HUES6 (cell line): ENCODE results near the gene TRIP13.
"Not testable (repeated sequence)": the region's sequence is repeated elsewhere in the genome, so short reads cannot be mapped to it uniquely, and the experiment has no call there.

Experiments used
- H3K27ac ChIP-seq: 2 replicates; pipeline ENCODE4 v1.7.0; 2013; ENCODE audit warnings: low read depth, mild to moderate bottlenecking, low read length, inconsistent platforms
- H3K27me3 ChIP-seq: 2 replicates; pipeline ENCODE4 v1.6.1; 2013; ENCODE audit warnings: low read length; ENCODE audit not compliant: control insufficient read depth, insufficient read depth
- H3K36me3 ChIP-seq: 2 replicates; pipeline ENCODE4 v1.6.1; 2013; ENCODE audit warnings: low read length; ENCODE audit not compliant: control insufficient read depth, insufficient read depth
- H3K4me1 ChIP-seq: 2 replicates; pipeline ENCODE4 v1.6.1; 2013; ENCODE audit warnings: low read length; ENCODE audit not compliant: control insufficient read depth, insufficient read depth
- H3K4me3 ChIP-seq: 2 replicates; pipeline ENCODE4 v1.5.1; 2013; ENCODE audit warnings: low read depth, low read length
- H3K9ac ChIP-seq: one replicate; pipeline ENCODE4 v1.6.1; 2013; ENCODE audit warnings: mild to moderate bottlenecking, low read length
- H3K9me3 ChIP-seq: 2 replicates; pipeline ENCODE4 v1.6.1; 2013; ENCODE audit warnings: low read depth, low read length; ENCODE audit not compliant: control insufficient read depth, insufficient read depth

The TRIP13 gene

DNA sequence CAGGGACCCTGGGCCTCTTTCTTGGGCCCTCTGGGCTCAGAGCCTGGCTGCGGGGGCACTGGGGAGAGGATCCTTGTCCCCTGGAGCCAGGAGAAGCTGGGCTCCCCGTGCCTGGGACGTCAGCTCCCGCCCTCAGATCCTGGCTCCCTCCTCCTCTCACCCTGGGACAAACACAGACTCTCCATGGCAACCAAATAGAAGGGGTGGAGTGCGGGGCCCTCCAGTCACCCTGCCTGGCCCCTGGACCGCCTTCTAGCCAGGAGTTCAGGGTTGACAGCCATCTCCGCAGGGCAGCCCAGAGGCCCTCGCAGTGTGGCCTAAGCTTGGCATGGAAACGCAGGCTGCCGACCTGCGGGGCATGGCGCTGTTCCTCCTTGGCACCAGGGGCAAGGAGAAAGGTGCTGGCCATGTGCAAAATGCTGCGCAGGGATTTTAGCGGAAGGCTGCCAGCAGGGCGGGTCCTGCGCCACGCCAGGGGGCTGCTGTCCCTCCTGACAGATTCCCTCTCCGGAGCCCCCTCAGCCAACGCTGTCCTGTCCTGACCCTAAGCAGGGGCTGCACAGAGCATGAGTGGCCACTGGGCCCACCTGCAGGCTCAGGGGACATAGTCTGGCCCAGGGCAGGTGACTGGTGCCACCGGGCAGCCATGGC is 42.9 kb upstream of the TRIP13 start:
- H3K27ac ChIP-seq, result no peak overlapping the region
- no peaks in the 10 kb centered on the region; the same call in 1 of the 2 replicates for H3K27me3 ChIP-seq
- no peak overlapping the region for H3K4me3 ChIP-seq
- peak overlapping the region; percentile 39 for H3K9ac ChIP-seq
- H3K9me3 ChIP-seq, result no peaks in the 10 kb centered on the region
- H3K36me3 ChIP-seq, result peaks cover 9% of the 10 kb centered on the region
- H3K4me1 ChIP-seq, result peaks cover 6% of the 10 kb centered on the region; the same call in 1 of the 2 replicates

DNA sequence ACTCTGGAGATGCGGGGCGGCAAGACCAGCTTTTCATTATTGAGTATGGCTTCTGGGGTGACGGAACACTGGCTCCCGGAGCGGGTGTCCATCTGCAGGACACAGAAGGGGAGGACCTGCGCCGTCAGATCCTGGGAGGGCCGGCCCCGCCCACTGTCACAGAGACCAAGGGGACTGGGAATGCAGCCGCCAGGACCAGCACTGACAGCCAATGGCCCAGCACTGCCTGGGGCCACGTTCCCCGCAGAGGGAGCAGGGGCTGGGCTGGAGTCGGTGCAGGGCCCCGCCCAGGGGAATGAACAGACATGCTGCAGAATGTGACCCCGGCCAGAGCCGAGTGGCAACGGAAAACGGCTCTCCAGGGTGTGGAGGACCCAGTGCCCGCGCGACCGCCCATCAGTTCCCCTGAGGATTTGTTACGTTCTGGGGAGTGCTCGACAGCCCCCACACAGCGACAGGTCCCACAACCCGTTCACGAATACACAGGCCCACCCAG is 42.1 kb upstream of the TRIP13 start, which contains the start of gene ZDHHC11:
TSS of gene ZDHHC11 (minus strand) at position 476 of the 496 bp plus-strand sequence. CDS start at position 92, 384 bp downstream.
- Histone ChIP-seq H3K4me3 (peak within 1 kb of the TSS; percentile 40; the same call in 1 of the 2 replicates), H3K27ac (no peak within 1 kb of the TSS), H3K27me3 (no peaks in the 10 kb centered on the region; the same call in 1 of the 2 replicates), H3K4me1 (peaks cover 6% of the 10 kb centered on the region; the same call in 1 of the 2 replicates), H3K9me3 (no peaks in the 10 kb centered on the region), H3K36me3 (peaks cover 9% of the 10 kb centered on the region), H3K9ac (peak within 1 kb of the TSS; percentile 39)

DNA sequence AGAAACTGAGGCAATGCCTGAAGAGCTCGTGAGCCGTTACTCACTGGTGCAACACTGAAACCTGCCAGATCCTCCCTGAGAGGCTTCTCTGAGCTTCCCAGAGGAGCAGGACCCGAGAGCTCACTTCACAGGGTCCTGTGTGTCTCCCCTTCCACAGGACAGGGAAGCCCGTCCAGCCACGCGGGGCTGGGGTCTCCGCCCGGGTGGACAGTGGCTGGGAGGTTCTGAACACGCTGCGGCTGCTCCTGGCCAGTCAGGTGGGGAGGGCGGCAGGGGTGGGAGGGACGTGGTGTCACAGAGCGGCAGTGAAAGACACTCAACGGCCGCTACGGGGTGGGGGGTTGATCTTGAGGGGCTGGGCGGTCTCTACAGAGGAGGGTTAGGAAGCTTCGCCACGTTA is 41.6 kb upstream of the TRIP13 start:
- no peak overlapping the region for H3K9ac ChIP-seq
- H3K4me3 ChIP-seq, result peak overlapping the region; percentile 40; the same call in 1 of the 2 replicates
- no peaks in the 10 kb centered on the region; the same call in 1 of the 2 replicates for H3K27me3 ChIP-seq
- peaks cover 6% of the 10 kb centered on the region; the same call in 1 of the 2 replicates for H3K4me1 ChIP-seq
- no peaks in the 10 kb centered on the region for H3K9me3 ChIP-seq
- H3K27ac ChIP-seq, result no peak overlapping the region
- peaks cover 9% of the 10 kb centered on the region for H3K36me3 ChIP-seq

DNA sequence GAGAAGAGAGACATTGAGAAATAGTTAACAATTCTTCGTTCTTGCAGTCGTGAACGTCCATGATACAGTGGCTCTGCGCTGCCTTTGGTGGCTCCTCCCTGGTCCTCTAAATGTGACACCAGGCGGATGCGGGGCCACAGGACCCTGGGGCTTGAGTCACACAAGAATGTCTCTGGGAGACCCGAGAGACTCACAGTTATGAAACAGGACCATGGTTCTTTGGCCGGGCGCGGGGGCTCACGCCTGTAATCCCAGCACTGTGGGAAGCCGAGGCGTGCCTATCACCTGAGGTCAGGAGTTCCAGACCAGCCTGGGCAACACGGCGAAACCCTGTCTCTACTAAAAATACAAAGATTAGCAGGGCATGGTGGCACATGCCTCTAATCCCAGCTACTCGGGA is 41.1 kb upstream of the TRIP13 start:
- Histone ChIP-seq H3K9ac (no peak overlapping the region), H3K9me3 (no peaks in the 10 kb centered on the region), H3K36me3 (peaks cover 7% of the 10 kb centered on the region), H3K4me3 (no peak overlapping the region), H3K27ac (no peak overlapping the region), H3K27me3 (no peaks in the 10 kb centered on the region; the same call in 1 of the 2 replicates), H3K4me1 (peaks cover 6% of the 10 kb centered on the region; the same call in 1 of the 2 replicates)

DNA sequence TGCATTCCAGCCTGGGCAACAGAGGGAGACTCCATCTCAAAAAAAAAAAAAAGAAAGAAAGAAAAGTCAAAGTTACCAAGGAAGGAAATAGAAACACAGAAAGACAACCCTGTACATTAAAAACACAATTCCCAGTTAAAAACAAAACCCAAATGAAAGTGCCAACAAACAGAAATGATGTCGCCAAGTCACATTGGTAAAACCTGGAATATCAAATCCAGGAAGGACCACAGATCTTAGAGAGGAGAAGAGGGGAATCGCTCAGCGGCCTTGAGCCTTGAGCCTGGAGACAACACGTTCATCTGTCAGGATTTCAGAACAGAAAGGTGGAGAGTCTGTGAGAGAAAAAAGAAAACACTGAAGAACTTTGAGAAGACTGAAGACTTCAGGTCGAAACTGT is 40.7 kb upstream of the TRIP13 start:
- Histone ChIP-seq H3K4me3 (no peak overlapping the region), H3K9ac (no peak overlapping the region), H3K4me1 (peaks cover 6% of the 10 kb centered on the region; the same call in 1 of the 2 replicates), H3K36me3 (peaks cover 3% of the 10 kb centered on the region; the same call in 1 of the 2 replicates), H3K27me3 (no peaks in the 10 kb centered on the region; the same call in 1 of the 2 replicates), H3K9me3 (no peaks in the 10 kb centered on the region), H3K27ac (no peak overlapping the region)

DNA sequence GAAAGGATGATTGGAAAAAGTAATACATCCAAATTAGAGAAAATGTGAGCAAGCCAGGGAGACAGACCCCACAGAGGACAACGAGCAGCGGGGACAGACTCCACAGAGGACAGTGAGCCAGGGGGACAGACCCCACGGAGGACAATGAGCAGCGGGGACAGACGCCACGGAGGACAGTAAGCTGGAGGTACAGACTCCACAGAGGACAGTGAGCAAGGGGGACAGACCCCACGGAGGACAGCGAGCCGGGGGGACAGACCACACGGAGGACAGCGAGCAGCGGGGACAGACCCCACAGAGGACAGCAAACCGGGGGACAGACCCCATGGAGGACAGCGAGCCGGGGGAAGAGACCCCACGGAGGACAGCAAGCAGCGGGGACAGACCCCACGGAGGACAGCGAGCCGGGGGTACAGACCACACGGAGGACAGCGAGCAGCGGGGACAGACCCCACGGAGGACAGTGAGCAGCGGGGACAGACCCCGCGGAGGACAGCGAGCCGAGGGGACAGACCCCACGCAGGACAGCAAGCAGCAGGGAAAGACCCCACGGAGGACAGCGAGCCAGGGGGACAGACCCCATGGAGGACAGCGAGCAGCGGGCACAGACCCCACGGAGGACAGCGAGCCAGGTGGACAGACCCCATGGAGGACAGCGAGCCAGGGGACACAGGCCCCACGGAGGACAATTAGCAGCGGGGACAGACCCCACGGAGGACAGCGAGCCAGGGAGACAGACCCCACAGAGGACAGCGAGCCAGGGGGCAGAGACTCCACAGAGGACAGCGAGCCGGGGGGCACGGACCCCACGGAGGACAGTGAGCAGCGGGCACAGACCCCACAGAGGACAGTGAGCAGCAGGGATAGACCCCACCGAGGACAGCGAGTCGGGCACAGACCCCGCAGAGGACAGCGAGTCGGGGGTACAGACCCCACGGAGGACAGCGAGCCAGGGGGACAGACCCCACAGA is 40.0 kb upstream of the TRIP13 start:
- Histone ChIP-seq H3K36me3 (peaks cover 3% of the 10 kb centered on the region; the same call in 1 of the 2 replicates), H3K9me3 (no peaks in the 10 kb centered on the region), H3K27me3 (no peaks in the 10 kb centered on the region; the same call in 1 of the 2 replicates)

DNA sequence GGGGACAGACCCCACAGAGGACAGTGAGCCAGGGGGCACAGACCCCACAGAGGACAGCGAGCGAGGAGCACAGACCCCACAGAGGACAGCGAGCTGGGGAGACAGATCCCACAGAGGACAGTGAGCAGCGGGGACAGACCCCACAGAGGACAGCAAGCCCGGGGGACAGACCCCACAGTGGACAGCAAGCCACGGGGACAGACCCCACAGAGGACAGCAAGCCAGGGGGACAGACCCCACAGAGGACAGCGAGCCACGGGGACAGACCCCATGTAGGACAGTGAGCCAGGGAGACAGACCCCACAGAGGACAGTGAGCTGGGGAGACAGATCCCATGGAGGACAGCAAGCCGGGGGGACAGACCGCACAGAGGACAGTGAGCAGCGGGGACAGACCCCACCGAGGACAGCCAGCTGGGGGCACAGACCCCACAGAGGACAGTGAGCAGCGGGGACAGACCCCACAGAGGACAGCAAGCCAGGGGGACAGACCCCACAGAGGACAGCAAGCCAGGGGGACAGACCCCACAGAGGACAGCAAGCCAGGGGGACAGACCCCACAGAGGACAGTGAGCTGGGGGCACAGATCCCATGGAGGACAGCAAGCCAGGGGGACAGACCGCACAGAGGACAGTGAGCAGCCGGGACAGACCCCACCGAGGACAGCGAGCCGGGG is 39.1 kb upstream of the TRIP13 start:
- H3K36me3 ChIP-seq, H3K4me3 ChIP-seq, H3K9ac ChIP-seq, H3K27me3 ChIP-seq, H3K9me3 ChIP-seq, H3K4me1 ChIP-seq, H3K27ac ChIP-seq: not testable (repeated sequence)

More for the DNA sequence above, 40.0 kb upstream of the TRIP13 start:
- Histone ChIP-seq H3K27ac (no peak overlapping the region), H3K4me1 (peaks cover 6% of the 10 kb centered on the region; the same call in 1 of the 2 replicates), H3K9ac (no peak overlapping the region), H3K4me3 (no peak overlapping the region)

DNA sequence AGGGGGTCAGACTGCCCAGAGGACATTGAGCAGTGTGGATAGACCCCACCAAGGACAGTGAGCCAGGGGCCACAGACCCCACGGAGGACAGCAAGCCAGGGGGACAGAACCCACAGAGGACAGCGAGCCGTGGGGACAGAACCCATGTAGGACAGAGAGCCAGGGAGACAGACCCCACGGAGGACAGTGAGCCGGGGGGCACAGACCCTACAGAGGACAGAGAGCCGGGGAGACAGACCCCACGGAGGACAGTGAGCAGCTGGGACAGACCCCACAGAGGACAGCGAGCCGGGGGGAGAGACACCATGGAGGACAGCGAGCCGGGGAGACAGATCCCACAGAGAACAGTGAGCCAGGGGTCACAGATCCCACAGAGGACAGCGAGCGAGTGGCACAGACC is 38.5 kb upstream of the TRIP13 start:
- Histone ChIP-seq H3K9me3 (no peaks in the 10 kb centered on the region), H3K27me3 (no peaks in the 10 kb centered on the region; the same call in 1 of the 2 replicates), H3K9ac (no peak overlapping the region), H3K36me3 (0 out of 2 replicates have a peak, but pooled peaks cover 3% of the 10 kb centered on the region), H3K27ac (no peak overlapping the region), H3K4me1 (peaks cover 6% of the 10 kb centered on the region; the same call in 1 of the 2 replicates), H3K4me3 (no peak overlapping the region)

DNA sequence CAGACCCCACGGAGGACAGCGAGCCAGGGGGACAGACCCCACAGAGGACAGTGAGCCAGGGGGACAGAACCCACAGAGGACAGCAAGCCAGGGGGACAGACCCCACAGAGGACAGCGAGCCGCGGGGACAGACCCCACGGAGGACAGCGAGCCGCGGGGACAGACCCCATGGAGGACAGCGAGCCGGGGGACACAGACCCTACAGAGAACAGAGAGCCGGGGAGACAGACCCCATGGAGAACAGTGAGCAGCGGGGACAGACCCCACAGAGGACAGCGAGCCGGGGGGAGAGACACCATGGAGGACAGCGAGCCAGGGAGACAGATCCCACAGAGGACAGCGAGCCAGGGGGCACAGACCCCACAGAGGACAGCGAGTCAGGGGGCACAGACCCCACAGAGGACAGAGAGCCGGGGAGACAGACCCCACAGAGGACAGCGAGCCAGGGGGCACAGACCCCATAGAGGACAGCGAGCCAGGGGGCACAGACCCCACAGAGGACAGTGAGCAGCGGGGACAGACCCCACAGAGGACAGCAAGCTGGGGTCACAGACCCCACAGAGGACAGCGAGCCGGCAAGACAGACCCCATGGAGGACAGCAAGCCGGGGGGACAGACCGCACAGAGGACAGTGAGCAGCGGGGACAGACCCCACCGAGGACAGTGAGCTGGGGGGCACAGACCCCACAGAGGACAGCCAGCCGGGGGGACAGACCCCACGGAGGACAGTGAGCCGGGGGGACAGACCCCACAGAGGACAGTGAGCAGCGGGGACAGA is 37.5 kb upstream of the TRIP13 start:
- H3K4me1 ChIP-seq, result peaks cover 2% of the 10 kb centered on the region; the same call in 1 of the 2 replicates
- no peak overlapping the region for H3K27ac ChIP-seq
- H3K9me3 ChIP-seq, result no peaks in the 10 kb centered on the region
- peaks cover 6% of the 10 kb centered on the region; the same call in 1 of the 2 replicates for H3K36me3 ChIP-seq
- no peaks in the 10 kb centered on the region; the same call in 1 of the 2 replicates for H3K27me3 ChIP-seq
- no peak overlapping the region for H3K9ac ChIP-seq
- H3K4me3 ChIP-seq, result no peak overlapping the region
